ENCODE data around the gene NEBL.

Gene NEBL

DNA sequence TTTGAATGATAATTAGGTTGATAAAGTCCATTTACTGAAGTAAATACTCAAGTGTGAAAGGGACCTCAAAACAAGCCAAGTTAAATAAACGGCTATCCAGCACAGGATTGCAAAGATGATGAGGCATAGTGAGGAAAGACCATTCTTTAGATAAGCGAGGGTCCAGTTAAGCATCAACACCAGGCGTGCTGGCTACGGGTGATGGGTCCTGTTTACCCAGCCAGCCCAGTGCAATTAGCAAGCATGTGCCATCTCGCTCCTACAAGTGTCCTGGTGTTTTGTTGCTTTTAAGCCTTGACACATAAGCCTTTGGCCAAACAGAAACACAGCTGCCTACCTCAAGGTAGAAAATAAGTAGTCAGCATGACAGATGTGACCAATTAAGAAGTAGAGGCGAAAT lies 7.1 kb downstream of the NEBL start:
- Mint-ChIP-seq H3K27ac (no peak overlapping the region), H3K27me3 (peaks cover 11% of the 10 kb centered on the region), H3K4me3 (no peak overlapping the region), H3K36me3 (no peaks in the 10 kb centered on the region), H3K9me3 (no peaks in the 10 kb centered on the region), H3K4me1 (no peaks in the 10 kb centered on the region)
- ATAC-seq: no peak

DNA sequence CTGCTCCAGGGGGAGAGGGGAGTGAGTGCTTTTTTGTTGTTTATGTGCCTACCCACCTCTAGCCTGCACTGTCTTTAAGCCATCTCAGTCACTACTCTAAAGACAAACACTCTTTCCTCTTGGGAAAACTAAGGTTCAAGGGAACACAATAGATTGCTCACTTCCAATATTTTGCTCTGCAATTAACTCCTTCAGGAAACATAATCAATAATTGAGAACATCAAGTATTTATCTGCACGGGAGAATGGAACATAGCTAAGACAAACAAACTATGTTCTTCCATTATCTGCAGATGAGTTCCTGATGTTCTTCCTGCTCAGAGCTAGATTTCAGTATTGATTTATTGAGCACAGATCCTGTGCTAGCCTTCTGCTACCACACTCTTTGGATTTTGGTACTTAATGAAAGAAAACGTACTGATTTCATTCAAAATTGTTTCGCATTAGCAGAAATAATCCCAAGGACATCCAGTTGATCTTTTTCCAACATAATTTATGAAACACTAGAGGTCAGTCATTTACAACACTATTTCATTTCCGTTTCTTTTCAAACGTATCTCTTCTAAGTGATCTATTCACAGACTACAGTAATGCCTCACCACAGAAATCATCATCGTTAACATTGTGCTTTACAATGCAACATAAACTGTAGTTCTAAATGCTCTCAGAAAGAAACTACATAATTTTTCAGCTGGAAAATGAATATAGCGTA lies 8.3 kb downstream of the NEBL start:
- H3K27me3 Mint-ChIP-seq: peaks cover 11% of the 10 kb centered on the region
- H3K9me3 Mint-ChIP-seq: no peaks in the 10 kb centered on the region
- no peaks in the 10 kb centered on the region for H3K36me3 Mint-ChIP-seq
- no peak for ATAC-seq
- H3K4me3 Mint-ChIP-seq: no peak overlapping the region
- no peaks in the 10 kb centered on the region for H3K4me1 Mint-ChIP-seq
- H3K27ac Mint-ChIP-seq: no peak overlapping the region

DNA sequence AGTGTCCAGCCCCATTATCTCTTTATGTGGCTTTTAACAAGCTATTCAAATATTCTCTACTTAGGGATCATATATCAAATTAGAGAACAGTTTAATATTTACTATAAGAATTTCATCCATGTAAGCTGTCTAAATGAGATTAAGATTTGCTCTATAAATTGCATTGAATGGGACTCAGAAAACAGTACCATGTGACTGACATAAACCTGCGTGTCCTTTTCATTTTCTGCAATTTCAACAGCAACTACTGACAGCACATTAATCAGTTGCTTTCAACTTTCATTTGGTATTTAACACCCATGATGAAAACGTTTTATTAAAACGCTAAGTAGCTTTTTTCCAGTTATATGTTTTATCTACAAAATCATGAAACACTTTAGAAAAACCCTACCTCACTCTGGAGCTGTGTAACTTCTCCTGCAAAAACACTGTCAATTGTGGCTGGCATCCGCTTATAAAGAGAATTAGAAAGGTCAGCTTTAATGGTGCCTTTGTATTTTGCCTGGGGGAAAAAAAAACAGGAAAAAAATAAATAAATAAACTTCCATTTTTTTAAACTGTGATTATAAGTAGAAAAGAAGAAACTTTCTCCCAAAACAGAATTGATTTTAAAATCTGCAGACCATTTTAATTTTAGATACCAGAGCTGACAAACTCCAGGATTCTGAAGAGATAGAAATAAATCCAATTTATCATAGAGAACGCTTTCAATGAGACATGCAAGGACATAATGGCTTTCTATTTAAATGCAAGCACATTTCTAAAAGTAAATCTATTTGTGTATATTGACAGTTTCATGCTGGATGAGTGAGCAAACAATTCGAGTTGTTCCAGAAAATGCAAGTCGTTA lies 9.2 kb downstream of the NEBL start:
- Mint-ChIP-seq H3K27ac (no peak overlapping the region), H3K27me3 (peaks cover 10% of the 10 kb centered on the region), H3K36me3 (no peaks in the 10 kb centered on the region), H3K4me3 (no peak overlapping the region), H3K4me1 (no peaks in the 10 kb centered on the region), H3K9me3 (no peaks in the 10 kb centered on the region)
- no peak for ATAC-seq

DNA sequence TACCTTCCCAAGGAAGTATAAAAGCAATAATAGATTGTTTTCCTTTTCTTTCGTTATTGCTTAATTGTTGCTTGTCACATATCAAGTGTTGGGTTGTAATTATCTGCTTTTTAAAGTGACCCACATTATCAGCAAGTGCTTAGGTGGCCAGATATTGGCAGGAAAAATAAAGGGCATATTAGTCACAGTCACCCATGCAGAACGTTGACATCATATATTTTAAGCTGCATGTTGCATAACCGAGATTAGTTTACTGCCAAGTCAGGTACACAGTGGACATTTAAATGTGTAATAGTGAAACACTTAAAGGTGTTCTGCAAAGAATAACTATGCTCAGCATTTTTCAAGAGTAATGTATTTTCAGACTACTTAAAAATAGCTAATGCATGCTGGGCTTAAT lies 11.4 kb downstream of the NEBL start:
- ATAC-seq: no peak
- peaks cover 6% of the 10 kb centered on the region for H3K4me1 Mint-ChIP-seq
- no peak overlapping the region for H3K4me3 Mint-ChIP-seq
- no peak overlapping the region for H3K27ac Mint-ChIP-seq
- H3K36me3 Mint-ChIP-seq: no peaks in the 10 kb centered on the region
- no peaks in the 10 kb centered on the region for H3K27me3 Mint-ChIP-seq
- H3K9me3 Mint-ChIP-seq: no peaks in the 10 kb centered on the region

DNA sequence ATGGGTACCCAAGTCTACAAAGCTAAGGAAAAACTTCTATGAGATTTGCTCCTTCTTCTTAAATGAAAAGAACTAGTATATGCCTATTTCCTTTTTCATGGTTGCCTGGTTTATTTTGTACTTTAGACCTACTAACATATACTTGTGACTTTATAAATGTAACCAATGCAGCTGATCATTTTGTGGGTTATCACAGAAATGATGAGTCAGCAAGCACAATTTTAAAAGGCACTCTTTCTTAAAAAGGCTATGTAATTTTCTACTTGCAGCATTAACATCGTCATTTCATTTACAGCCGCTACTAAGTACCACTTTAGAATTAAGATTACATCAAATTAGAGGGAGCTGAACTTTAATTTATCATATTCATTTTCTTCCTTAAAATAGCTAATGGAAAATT lies 13.6 kb downstream of the NEBL start:
- Mint-ChIP-seq H3K4me1 (peaks cover 6% of the 10 kb centered on the region), H3K27ac (no peak overlapping the region)

DNA sequence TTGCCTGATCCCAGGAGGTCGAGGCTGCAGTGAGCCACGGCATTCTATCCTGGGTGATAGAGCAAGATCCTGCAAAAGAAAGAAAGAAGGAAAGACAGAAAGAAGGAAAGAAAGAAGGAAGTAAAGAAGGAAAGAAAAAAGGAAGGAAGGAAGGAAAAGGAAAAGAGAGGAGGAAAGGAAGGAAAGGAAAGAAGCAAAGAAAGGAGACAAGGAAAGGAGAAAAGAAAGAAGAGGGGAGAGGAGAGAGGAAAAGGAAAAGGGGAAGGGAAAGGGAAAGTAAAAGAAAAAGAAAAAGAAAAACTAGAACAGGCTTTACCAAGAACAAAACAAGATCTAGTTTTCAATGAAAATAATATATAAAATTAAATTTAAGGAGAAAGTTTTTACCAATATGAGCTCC lies 15.0 kb downstream of the NEBL start:
- ATAC-seq: no peak
- H3K27ac Mint-ChIP-seq: no peak overlapping the region
- peaks cover 6% of the 10 kb centered on the region for H3K4me1 Mint-ChIP-seq
- no peaks in the 10 kb centered on the region for H3K9me3 Mint-ChIP-seq
- no peaks in the 10 kb centered on the region for H3K36me3 Mint-ChIP-seq
- H3K27me3 Mint-ChIP-seq: no peaks in the 10 kb centered on the region
- no peak overlapping the region for H3K4me3 Mint-ChIP-seq

More for the DNA sequence above, 13.6 kb downstream of the NEBL start:
- Mint-ChIP-seq H3K27me3 (no peaks in the 10 kb centered on the region), H3K36me3 (no peaks in the 10 kb centered on the region), H3K9me3 (no peaks in the 10 kb centered on the region), H3K4me3 (no peak overlapping the region)
- ATAC-seq: no peak

DNA sequence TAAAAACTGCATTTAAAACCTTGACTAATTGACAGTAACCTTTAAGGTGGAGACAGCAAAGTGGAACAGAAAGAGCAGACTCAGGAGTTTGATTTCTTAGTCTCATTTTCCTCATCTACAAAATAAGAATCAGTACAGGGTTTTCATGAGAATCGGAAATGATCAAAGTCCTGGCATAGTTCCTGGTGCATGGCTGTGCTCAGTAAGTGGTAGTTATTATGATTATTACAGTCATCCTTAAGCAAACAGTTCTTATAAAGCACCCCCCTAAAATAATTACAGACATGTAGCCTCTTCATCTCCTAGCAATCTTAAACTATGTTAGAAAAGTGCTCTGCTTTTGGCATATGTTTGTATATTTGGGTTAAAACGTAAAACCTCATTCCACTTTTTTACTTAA lies 18.0 kb downstream of the NEBL start:
- no peak overlapping the region for H3K4me3 Mint-ChIP-seq
- no peak overlapping the region for H3K27ac Mint-ChIP-seq
- no peaks in the 10 kb centered on the region for H3K36me3 Mint-ChIP-seq
- ATAC-seq: no peak
- H3K4me1 Mint-ChIP-seq: peaks cover 6% of the 10 kb centered on the region
- no peaks in the 10 kb centered on the region for H3K9me3 Mint-ChIP-seq
- H3K27me3 Mint-ChIP-seq: no peaks in the 10 kb centered on the region

DNA sequence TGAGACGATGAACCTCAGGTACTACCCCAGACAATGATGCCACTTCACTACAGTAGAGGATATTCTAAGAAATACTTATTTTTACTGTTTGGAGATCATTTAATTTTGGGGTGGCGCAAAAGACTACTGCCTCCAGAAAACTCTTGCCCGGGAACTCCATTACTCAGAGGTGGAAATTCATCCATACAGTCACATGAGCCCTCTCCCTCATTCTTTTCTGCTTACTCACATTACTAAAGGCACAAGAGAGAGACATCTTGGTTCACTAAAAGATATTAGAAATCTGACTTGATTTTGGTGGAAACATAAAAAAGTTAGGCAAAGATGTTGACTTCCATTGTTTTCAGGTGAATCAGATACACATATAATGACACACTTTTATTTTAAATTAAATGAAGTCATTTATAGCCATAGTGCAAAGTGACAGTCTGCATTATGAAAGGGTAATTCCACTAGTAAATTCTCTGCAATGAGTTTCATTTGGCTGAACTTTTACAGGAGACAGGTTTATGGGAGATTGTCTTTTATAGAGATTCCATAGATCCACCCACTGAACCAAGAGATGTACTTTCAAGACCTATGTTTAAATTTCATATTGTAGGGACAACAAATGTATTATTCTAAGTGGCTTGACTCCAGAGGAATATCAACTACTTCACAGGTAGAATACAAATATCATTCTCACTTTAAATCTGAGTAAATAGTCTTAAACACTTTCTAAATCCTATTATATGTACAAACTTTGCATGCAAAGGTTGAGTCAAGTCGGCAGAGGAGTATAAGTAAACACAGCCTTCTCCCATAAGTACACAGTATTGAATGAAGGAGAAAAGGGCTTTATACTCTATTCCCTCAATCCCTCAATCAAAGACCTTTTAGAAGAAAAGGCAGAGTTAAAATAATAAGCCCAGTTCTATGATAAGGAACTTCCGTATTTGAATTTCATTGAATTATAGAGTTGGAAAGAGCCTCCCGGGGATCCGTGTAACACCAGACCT lies 18.8 kb downstream of the NEBL start:
- H3K36me3 Mint-ChIP-seq: no peaks in the 10 kb centered on the region
- H3K27me3 Mint-ChIP-seq: no peaks in the 10 kb centered on the region
- no peaks in the 10 kb centered on the region for H3K9me3 Mint-ChIP-seq
- no peak overlapping the region for H3K4me3 Mint-ChIP-seq
- no peak for ATAC-seq
- H3K4me1 Mint-ChIP-seq: peaks cover 6% of the 10 kb centered on the region
- no peak overlapping the region for H3K27ac Mint-ChIP-seq

DNA sequence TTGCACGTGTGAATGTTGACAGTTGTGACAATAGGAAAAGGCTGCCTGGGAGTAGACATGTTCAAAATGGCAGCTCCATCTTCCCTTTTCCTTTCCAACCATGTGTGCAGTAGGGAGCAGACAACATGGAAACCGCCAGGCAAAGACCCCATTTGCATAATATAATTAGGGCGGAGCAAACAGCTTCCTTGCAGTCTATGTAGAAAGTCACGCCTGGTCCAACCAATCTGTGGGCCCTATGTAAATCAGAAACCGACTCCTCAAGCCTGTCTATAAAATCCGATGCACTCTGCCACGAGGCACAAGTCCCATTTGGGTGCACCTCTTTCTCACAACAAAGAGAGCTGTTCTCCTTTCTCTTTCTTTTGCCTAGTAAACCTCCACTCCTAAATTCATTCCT lies 19.6 kb downstream of the NEBL start:
- Mint-ChIP-seq H3K9me3 (no peaks in the 10 kb centered on the region), H3K4me1 (peaks cover 6% of the 10 kb centered on the region), H3K27me3 (no peaks in the 10 kb centered on the region), H3K36me3 (no peaks in the 10 kb centered on the region), H3K4me3 (no peak overlapping the region), H3K27ac (no peak overlapping the region)
- ATAC-seq: no peak

DNA sequence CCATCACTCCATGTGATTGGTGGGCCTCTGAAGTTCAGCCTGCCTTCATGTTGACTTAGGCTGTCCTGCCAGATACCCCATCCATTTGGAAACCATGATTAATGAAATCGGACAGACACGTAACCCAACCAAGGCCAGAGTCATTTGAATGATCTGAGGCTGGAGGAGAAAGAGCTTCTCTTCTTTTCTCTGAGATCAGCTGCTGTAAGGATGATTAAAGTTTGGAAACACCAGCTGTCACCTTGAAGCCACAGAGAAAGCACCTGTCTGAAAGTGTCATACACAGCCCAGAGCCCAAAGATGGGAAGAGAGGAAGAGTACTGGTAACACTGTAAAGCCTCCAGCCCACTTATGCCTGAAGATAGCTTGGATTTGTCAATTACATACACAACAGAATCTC lies 22.9 kb downstream of the NEBL start:
- H3K36me3 Mint-ChIP-seq: no peaks in the 10 kb centered on the region
- H3K4me3 Mint-ChIP-seq: no peak overlapping the region
- H3K9me3 Mint-ChIP-seq: no peaks in the 10 kb centered on the region
- H3K27ac Mint-ChIP-seq: no peak overlapping the region
- no peak for ATAC-seq
- no peaks in the 10 kb centered on the region for H3K27me3 Mint-ChIP-seq
- H3K4me1 Mint-ChIP-seq: no peaks in the 10 kb centered on the region

DNA sequence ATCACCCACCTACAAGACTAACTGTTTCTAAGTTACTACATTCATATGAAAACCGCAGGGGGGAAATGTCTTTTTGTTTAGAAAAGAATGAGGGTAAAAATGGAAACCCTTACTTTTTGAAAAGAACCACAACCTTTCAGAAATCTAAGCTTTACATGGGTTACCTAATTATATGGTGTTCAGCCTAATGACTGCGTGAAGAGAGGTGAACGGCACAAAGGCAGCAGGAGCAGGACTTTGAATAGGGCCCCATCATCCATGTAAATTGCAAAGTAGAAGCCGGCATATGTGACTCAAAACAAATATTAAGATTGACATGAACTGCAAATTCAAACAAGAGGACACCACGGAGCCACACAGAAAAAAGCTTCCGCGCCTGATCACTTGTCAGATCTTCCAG lies 25.1 kb downstream of the NEBL start:
- Mint-ChIP-seq H3K36me3 (no peaks in the 10 kb centered on the region), H3K4me1 (no peaks in the 10 kb centered on the region), H3K9me3 (no peaks in the 10 kb centered on the region), H3K27me3 (no peaks in the 10 kb centered on the region), H3K4me3 (no peak overlapping the region), H3K27ac (no peak overlapping the region)
- ATAC-seq: no peak

DNA sequence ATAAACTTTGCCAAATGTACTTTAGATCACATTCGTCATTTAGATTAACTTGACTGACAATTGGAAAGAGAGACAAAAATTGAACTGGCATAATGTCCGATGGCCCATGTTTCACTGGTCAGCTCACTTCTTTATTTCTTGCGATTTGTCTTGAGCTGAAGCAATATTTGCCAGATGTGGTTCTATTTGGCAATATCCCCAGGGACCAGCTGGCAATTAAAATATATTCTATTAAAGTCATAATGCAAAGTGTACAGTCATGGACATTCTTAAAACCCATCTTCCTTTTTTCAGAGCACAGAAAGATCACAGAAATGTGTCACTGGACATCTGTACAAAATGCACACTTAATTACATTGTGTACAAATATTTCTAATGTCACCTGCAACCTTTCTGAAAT lies 26.3 kb downstream of the NEBL start:
- no peak for ATAC-seq
- H3K9me3 Mint-ChIP-seq: no peaks in the 10 kb centered on the region
- no peak overlapping the region for H3K27ac Mint-ChIP-seq
- no peaks in the 10 kb centered on the region for H3K27me3 Mint-ChIP-seq
- H3K36me3 Mint-ChIP-seq: no peaks in the 10 kb centered on the region
- no peaks in the 10 kb centered on the region for H3K4me1 Mint-ChIP-seq
- no peak overlapping the region for H3K4me3 Mint-ChIP-seq

DNA sequence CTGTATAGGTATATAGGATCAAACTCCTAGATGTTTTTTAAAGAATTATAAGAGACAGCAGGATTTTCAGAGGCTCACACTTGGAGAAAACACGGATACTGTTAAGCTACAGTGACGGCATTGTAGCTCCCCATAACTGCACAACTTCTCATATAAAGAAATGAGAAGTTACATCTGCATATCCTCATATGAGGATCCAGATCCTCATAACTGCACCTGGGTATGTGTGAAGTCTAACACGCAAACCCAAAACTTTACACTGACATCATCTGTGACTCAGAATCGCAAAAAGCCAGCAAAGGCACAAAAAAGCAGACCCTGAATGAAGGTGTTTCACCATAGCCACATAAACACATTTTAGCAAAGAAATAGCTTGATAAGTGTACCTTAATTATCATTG lies 34.1 kb downstream of the NEBL start:
- ATAC-seq: no peak
- no peaks in the 10 kb centered on the region for H3K9me3 Mint-ChIP-seq
- H3K27ac Mint-ChIP-seq: no peak overlapping the region
- H3K4me1 Mint-ChIP-seq: no peaks in the 10 kb centered on the region
- H3K27me3 Mint-ChIP-seq: no peaks in the 10 kb centered on the region
- H3K36me3 Mint-ChIP-seq: no peaks in the 10 kb centered on the region
- no peak overlapping the region for H3K4me3 Mint-ChIP-seq

DNA sequence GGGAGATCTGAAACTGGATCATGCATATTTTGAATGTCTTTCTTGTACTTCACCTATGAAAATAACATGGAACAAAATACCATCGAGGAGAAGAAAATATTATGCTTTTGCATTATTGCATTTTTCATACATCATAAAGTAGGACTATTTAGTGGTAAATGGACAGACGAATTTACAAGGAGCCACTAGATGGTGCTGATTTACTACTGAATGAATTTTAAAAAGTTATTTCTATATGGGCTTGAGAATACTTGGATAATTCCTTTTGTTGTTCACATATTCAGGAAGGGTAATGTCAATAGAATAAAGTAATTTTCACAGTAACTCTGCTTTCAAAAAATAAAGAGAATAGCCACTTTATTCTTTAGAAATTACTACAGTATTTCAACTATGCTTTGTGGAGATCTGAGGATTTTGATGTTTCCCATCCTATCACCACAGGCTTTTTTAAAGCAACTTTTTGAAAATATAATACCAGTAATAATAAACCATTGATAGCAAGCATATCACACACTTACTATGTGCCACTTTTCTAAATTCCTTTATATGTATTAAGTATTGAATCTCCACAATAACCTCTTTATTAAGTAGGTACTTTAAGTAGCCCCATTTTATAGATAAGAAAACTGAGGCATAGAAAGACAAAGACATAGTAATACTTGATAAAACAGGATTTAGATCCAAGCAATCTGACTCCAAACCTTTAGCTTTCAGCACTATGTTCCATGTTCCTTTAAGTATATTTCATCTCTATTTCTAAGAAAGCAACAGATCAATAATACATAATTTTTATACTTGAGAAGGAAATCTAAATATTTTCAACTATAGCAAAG lies 38.6 kb downstream of the NEBL start:
- H3K27ac Mint-ChIP-seq: no peak overlapping the region
- H3K4me1 Mint-ChIP-seq: no peaks in the 10 kb centered on the region
- ATAC-seq: no peak
- no peaks in the 10 kb centered on the region for H3K27me3 Mint-ChIP-seq
- H3K9me3 Mint-ChIP-seq: peaks cover 1% of the 10 kb centered on the region
- no peaks in the 10 kb centered on the region for H3K36me3 Mint-ChIP-seq
- no peak overlapping the region for H3K4me3 Mint-ChIP-seq

Data from stimulated activated memory B cell treated with anti-CD40 and anti-IgM and Interleukin-4, amounts not matched to agents 10 μg/mL and 1 μg/mL and 100 μg/mL, for 72 hours (primary cell).